HepG2 (cell line): ENCODE results near the gene PPP1R13B. TPM values are rescaled to one million over a fixed set of nuclear protein-coding genes. Genes with fewer than 3 reads are reported as not detected.
A peak's percentile ranks its signal among the peaks of the same experiment; 100 is the strongest.

Experiments used
- EED ChIP-seq: sonication (generic); formaldehyde crosslinking; IDR thresholded peaks from 2 replicates; pipeline ENCODE4 v1.5.0; 2020; ENCODE audit warnings: mild to moderate bottlenecking, missing genetic modification reagents
- GTF3A ChIP-seq: sonication (generic); formaldehyde crosslinking; conservative IDR thresholded peaks from 2 replicates; pipeline ENCODE4 v1.4.0; 2020; ENCODE audit warnings: mild to moderate bottlenecking, missing genetic modification reagents
- HBP1 ChIP-seq: IDR thresholded peaks from 2 replicates; pipeline ENCODE4 v1.6.1; 2016; ENCODE audit warnings: low read depth, control low read depth
- HMG20A ChIP-seq: IDR thresholded peaks from 2 replicates; pipeline ENCODE4 v1.6.1; 2016; ENCODE audit warnings: borderline replicate concordance
- ISL2 ChIP-seq: sonication (generic); formaldehyde crosslinking; IDR thresholded peaks from 2 replicates; pipeline ENCODE4 v1.5.0; 2020; ENCODE audit warnings: missing genetic modification reagents
- KDM3A ChIP-seq: IDR thresholded peaks from 2 replicates; pipeline ENCODE4 v1.6.1; 2018; ENCODE audit warnings: low read depth, missing compliant biosample characterization
- NAIF1 ChIP-seq: sonication (generic); formaldehyde crosslinking; IDR thresholded peaks from 2 replicates; pipeline ENCODE4 v1.5.0; 2020; ENCODE audit warnings: mild to moderate bottlenecking, missing genetic modification reagents, borderline replicate concordance
- SNAPC4 ChIP-seq: sonication (generic); formaldehyde crosslinking; IDR thresholded peaks from 2 replicates; pipeline ENCODE4 v1.4.0; 2020; ENCODE audit warnings: mild to moderate bottlenecking, missing genetic modification reagents
- TEAD2 ChIP-seq: sonication (generic); formaldehyde crosslinking; IDR thresholded peaks from 2 replicates; pipeline ENCODE4 v1.9.0; 2021; ENCODE audit warnings: missing genetic modification reagents
- ZC3H4 ChIP-seq: sonication (generic); formaldehyde crosslinking; IDR thresholded peaks from 2 replicates; pipeline ENCODE4 v1.4.0; 2020; ENCODE audit warnings: missing genetic modification reagents, borderline replicate concordance
- ZHX1 ChIP-seq: sonication (generic); formaldehyde crosslinking; IDR thresholded peaks from 2 replicates; pipeline ENCODE4 v1.8.1; 2022; ENCODE audit warnings: low read depth, mild to moderate bottlenecking, missing genetic modification reagents
- ZNF230 ChIP-seq: sonication (generic); formaldehyde crosslinking; IDR thresholded peaks from 2 replicates; pipeline ENCODE4 v1.4.0; 2020; ENCODE audit warnings: mild to moderate bottlenecking, missing genetic modification reagents
- ZNF501 ChIP-seq: sonication (generic); formaldehyde crosslinking; IDR thresholded peaks from 2 replicates; pipeline ENCODE4 v1.5.1; 2020; ENCODE audit warnings: mild to moderate bottlenecking, moderate library complexity, missing genetic modification reagents
- ZNF562 ChIP-seq: sonication (generic); formaldehyde crosslinking; IDR thresholded peaks from 2 replicates; pipeline ENCODE4 v1.8.0; 2022; ENCODE audit warnings: missing genetic modification reagents, borderline replicate concordance
- ZNF572 ChIP-seq: sonication (generic); formaldehyde crosslinking; IDR thresholded peaks from 2 replicates; pipeline ENCODE4 v1.5.1; 2020; ENCODE audit warnings: mild to moderate bottlenecking, missing genetic modification reagents
- ZNF710 ChIP-seq: sonication (generic); formaldehyde crosslinking; IDR thresholded peaks from 2 replicates; pipeline ENCODE4 v1.5.0; 2020; ENCODE audit warnings: mild to moderate bottlenecking, missing genetic modification reagents, borderline replicate concordance
- ZSCAN9 ChIP-seq: IDR thresholded peaks from 2 replicates; pipeline ENCODE4 v1.6.1; 2016; ENCODE audit warnings: borderline replicate concordance
- polyA plus RNA-seq, 8 experiments: library from polyadenylated mRNA; depleted of rRNA in 3 of 8; stranded (reverse) in 7 of 8; unstranded in 1 of 8; fragments of >200 nt; fragmentation: Illumina TruSeq in 4 of 8; extraction: Trizol in 4 of 8; gene quantifications; 2 replicates each; pipeline versions ENCODE4 v1.2.1 to v1.2.3, GENCODE V29; 2011 to 2016; ENCODE audit warnings: low read depth in 4 of 8, missing spikeins in 1 of 8, mixed read lengths in 1 of 8; ENCODE audit not compliant: insufficient read depth in 1 of 8
- total RNA-seq, 5 experiments: library from RNA; depleted of rRNA; stranded (reverse); fragments of >200 nt; fragmentation: Illumina TruSeq; extraction: Trizol; gene quantifications; 2 replicates each; pipeline ENCODE4 v1.2.3, GENCODE V29; 2016; ENCODE audit warnings: low read depth in 1 of 5

Gene PPP1R13B
- total and polyA plus RNA-seq, 2 of the 13 experiments (the other 11 are each of a cell fraction or from before 2014, with no cell fraction given): 4.6 to 9.4 TPM

- TF ChIP-seq ZHX1 (CRISPR knock-in tag) (no peak), NAIF1 (CRISPR knock-in tag) (no peak), KDM3A (no peak), ZNF562 (CRISPR knock-in tag) (no peak), ISL2 (CRISPR knock-in tag) (no peak), HBP1 (CRISPR knock-in tag) (no peak), EED (CRISPR knock-in tag) (no peak), HMG20A (CRISPR knock-in tag) (no peak), ZNF572 (CRISPR knock-in tag) (no peak), ZSCAN9 (CRISPR knock-in tag) (peak; percentile 27; the same call in 1 of the 2 replicates), SNAPC4 (CRISPR knock-in tag) (no peak), GTF3A (CRISPR knock-in tag) (no peak), ZNF230 (CRISPR knock-in tag) (no peak), ZNF710 (peak; percentile 48; the same call in 1 of the 2 replicates), TEAD2 (CRISPR knock-in tag) (no peak), ZNF501 (CRISPR knock-in tag) (no peak), ZC3H4 (CRISPR knock-in tag) (no peak)
Observed at GRCh38 chr14:103854822-103855733, 7.7 kb upstream of the PPP1R13B start (continued).
